Muscle of arm (tissue), 12 donors: ENCODE results near the gene HOXA9. TPM values are rescaled to one million over a fixed set of nuclear protein-coding genes. Genes with fewer than 3 reads are reported as not detected.

ENCODE experiments used
- DNase-seq: peaks from one replicate; pipeline ENCODE4 v3.0.0-alpha.2; 2013
- polyA plus RNA-seq, 12 donors: library from polyadenylated mRNA; unstranded; fragments of 120-200 nt; gene quantifications; one replicate each; pipeline ENCODE4 v1.2.1, GENCODE V29; 2013; ENCODE audit not compliant: insufficient read length in 12 of 12

The HOXA9 gene
- polyA plus RNA-seq, 12 donors, result 21.7 to 48.1 (median 29.8) TPM; not detected in 1

- DNase-seq, result no peak
These were observed 19.4 kb downstream of the HOXA9 start for GRCh38 chr7:27145914-27146412.

- DNase-seq, result peak; percentile 35
These were observed 20.0 kb downstream of the HOXA9 start for GRCh38 chr7:27145165-27145913.

- no peak for DNase-seq
These were observed 20.6 kb downstream of the HOXA9 start for GRCh38 chr7:27144781-27145164.

DNA sequence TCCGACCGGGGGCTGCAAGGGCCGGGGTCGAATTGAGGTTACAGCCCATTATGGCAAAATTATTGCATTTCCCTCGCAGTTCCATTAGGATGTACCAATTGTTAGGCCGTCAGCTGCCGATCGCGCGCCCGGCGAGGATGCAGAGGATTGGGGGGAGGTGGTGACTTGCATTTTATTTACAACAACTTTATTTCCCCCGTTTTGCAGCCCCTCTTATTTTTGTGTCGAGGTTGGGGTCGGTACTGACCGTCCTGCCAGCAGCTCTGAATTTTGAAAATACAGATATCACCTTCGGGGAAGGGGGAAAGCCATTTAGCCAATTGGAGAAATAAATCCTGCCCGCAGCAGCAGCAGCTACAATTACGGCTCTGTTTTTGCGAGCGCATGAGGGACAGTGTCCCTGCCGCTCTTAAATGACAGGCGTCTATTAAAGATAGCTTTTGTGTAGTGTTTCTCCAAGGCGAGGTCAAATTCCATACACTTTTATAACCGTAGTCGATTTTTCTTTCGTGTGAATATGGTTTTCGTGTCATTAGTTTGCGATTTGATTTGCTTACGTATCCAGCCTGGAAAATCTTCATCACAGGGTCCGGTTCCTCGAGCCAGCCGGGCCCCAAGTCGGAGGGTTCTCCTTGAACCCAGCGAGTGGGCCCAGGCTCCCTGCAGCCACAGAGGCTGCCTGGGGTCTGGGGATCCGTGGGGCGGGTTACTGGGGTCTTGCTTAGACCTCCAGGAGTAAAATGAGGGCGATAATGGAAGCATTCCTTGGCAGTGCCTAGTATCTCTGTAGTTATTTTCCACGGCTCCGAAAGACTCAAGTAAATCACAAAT is 21.2 kb downstream of the HOXA9 start:
- peak; percentile 45 for DNase-seq

GRCh38 chr7:27143023-27143949 is 22.1 kb downstream of the HOXA9 start, which contains the start of gene HOXA5:
TSS of gene HOXA5 (minus strand) at chr7:27143681. CDS start at chr7:27143607, 74 bp downstream.
- peak; percentile 80 for DNase-seq

- peak; percentile 41 for DNase-seq
These were observed 22.7 kb downstream of the HOXA9 start for GRCh38 chr7:27142580-27143022.

DNA sequence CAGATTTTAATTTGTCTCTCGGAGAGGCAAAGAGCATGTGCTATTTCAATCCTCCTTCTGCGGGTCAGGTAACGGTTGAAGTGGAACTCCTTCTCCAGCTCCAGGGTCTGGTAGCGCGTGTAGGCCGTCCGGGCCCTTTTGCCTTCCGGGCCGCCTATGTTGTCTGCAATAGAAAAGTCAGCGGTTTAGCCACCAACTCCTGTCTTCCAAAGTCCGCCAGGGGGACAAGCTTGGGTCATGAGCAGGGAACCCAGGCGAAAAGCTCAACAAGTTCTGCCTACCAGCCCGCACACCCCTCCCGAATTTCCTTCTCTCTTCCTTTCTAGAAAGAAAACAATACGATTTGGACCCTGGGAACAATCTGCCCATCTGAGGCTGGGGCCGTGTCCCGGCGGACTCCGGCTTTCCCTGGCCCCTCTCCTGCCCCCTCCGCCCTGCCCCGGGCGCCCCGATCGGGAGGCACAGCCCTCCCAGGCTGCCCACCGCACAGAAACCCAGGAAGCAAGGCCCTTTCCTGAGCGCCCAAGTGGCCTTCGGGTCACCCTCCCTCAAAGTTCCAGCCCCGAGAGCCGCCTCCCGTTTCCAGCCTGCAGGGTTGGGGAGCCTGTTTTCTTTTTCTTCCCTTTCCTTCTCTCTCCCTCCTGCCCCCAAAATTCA is 23.3 kb downstream of the HOXA9 start:
- no peak for DNase-seq

DNA sequence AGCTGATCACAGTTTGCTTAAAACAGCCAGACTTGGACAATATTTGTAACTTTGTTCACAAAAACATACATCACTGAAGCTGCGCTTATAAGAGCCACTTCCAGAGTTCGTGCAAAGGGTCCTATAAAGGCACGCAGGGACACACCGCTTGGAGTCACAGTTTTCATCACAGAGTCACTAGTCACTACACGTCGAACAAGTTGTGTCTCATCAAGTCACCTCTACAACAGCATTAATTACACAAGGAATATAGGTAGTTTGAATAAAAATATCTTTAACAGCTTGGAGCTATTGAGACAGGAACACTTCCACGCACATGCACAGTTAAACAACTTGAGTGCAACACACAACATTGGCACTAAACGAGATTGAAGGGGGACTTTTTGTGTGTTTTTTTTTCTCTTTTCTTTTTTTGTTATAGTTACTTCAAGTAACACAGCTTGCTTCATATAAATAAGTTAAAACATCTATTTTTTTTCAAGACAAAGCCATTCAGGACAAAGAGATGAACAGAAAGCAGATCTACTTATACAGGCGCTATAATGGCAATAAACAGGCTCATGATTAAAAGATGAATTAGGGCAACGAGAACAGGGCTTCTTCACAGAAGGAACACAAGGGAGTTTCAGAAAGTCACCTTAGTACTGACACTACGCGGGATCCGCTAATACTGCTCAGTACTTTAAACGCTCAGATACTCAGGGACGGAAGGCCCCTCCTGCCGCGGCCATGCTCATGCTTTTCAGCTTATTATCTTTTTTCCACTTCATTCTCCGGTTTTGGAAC is 24.0 kb downstream of the HOXA9 start:
- no peak for DNase-seq

DNA sequence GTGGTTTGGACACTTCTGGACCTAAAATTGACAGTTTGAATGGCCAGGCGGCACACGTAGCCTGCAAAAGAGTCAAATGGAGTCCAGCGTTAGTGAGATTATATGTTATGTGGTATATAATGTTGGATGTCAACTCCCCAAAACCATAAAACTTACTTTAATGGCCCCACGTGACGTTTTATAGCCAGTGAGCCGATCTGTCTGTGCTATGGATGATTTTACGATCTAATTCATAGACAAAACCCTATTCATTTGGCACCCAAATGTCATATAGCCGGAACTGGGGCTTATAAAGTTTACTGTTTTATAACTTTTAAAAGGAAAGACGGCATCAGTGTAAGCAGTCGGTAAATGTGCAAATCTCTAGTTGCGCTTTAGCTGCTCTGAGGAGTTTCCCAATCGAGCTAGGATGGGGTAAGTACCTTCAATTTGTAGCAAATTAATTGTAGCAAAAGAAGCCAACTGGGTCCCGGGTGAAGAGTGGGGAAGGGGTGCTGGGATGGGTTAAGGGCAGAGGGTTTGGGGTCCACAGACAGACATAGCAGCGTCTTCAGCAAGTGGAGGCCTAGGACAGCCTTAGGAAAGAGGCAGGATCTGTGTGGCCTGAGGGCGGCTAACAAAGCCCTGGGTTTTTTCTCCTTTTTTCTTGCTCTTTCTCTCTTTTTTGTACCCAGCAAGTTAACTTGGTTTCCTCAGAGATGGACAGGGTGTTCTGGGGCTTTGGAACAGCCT is 25.0 kb downstream of the HOXA9 start:
- DNase-seq, result no peak

- no peak for DNase-seq
These were observed 25.8 kb downstream of the HOXA9 start for GRCh38 chr7:27139334-27140125.

- no peak for DNase-seq
These were observed 26.4 kb downstream of the HOXA9 start for GRCh38 chr7:27138985-27139333.

DNA sequence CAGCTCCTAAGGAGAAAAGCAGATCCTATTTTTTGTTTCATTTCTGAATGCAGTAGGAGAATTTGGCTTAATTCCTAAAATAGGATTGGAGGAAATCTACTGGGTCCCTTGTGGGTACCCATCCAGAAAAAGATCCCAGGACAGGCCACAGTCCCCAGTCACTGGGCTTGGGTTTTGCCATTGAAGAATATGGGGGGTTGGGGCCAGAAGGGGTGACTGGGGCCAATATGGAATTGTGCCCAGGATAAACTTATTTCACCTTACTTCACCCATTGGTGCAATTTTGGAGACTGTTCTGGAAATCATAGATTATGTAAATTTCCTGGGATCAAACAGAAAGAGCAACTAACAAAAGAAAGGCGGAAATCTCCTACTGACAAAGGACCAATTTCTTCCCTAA is 26.9 kb downstream of the HOXA9 start:
- no peak for DNase-seq

GRCh38 chr7:27137640-27138315 is 27.6 kb downstream of the HOXA9 start:
- no peak for DNase-seq

DNA sequence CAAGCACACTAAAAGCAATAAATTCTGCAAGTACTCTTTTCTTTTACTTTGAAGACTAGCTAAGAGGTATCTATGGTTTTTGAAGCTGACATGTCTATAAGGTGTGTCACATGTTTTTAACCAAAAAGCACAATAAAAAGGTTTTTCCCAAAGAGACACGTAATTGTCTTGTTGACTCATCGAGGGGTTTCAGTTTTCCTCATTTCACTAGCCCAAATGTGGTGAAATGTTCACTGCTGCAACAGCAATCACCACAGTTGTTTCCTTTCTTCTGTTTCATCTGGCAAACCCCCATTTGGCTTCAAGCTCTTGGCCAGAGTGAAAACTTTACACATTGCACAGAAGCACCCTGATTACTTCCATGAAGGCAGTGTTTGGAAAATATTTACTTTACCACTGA is 30.9 kb downstream of the HOXA9 start:
- no peak for DNase-seq

DNA sequence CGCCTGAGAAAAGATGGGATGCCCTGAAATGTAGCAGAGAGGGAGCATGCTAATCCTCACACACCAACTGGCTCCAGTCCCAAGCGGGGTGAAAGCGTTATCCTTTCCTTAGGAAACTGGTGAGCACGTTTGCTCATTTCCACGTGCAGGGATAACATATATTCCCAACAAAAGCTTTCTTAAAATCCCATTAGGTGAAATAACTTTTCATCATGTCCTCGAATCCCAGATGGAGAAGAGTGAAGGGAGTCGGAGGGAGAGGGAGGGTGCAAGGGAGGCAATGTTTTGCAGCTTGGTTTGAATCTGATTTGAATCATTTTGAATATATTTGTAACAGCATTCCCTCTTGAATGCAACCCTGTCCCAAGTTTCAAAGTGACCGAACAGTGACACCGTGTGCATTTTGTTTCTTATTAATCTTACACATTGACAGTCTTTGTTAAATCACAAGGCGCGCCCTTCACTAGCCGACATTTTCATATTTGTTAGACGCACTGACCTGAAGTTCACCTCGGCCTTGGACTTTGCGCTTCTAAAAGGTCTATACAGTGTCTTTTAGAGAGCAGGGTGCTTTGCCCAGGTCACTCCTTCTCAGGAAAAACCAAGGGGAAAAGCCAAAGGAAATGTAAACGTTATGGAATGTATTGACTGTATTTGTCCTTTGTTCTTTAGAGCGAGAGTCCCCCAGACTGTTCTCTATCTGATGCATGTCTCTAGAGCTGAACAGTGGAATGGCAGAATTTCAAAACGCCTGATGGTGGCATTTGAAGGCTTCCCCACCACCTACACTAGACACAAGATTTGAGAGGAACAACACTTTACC is 31.7 kb downstream of the HOXA9 start:
- no peak for DNase-seq

DNA sequence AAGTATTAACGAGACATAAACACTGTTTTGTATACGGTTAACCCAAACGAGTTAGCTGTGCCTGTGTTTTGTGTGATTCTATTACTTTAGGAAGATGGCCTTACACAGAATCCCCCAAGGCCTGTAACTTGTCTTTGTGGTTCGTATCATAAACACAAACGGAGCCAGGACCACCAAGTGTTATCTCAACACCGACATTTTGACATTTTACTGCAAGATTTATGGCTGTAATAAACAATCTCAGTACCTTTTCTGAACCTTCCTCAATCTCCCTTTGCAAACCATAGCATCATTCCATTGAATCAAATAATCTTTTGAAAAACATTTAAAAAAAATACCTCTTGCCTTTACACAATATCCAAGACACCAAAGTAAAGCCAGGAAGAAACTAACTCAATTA is 32.4 kb downstream of the HOXA9 start:
- no peak for DNase-seq

DNA sequence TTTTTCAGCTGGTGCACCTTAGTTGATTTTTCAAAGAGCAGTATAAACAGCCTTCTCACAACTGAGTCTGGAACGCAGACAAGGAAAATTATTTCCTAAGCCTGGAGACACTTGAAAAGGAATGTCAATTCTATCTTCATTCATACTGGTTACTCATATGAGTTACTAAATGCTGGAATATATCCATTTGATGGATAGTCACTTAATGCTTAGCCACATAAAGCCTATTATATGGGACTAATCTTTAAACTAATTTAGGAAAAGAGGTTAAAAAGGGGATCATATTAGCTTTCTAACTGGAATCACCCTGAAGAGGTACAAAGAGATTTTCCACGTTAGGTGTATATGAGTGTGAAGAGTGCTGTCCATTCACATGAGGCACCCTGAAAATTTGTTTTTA is 33.1 kb downstream of the HOXA9 start:
- DNase-seq, result no peak
